AG10803 (cell line): Measurements from ENCODE around the gene RBBP4.
"Not testable (repeated sequence)": the region's sequence is repeated elsewhere in the genome, so short reads cannot be mapped to it uniquely, and the experiment has no call there.

ENCODE experiments used
- DNase-seq: peaks from one replicate; pipeline ENCODE4 v3.0.0; 2010; ENCODE audit warnings: low read depth
- H3K4me3 ChIP-seq: 2 replicates; pipeline ENCODE4 v1.5.1; 2011; ENCODE audit warnings: mild to moderate bottlenecking, low read length, control low read depth
- TF ChIP-seq, protein P1 (sequence below): conservative IDR thresholded peaks from 2 replicates; pipeline ENCODE4 v1.5.1; 2011; ENCODE audit warnings: mild to moderate bottlenecking, low read length, control low read depth, inconsistent platforms

RBBP4 gene

DNA sequence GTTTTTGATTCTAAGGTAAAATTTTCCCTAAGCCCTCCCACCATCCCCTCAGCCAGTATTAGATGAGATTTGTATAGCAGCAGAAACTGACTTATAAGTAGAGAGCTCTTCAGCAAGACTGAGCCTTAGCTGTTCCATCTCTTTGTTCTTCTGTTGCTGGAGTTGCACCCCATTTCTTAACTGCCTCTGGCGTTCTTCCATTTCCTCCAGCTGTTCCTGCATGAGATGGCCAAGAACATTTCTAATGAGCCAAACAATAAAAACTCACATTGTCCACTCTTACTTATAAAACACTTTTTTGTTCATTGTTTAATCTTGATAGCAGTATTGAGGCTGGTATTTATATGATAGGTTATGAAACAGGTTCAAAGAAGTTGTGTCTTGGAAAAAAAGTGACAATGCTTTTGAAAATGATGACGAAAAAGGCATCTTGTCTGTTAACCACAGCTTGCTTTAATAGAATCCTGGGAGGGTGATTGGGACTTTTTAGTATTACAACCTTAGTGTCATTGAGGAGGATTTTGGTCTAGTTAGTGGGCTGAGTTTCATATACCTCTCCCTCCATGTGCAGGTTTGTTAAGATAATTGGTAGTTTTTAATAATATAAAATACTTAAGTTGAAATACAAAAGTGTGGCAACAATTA is 33.3 kb downstream of the RBBP4 start:
- DNase-seq: peak; percentile 87
- H3K4me3 ChIP-seq: no peak overlapping the region
- TF ChIP-seq, protein P1, sequence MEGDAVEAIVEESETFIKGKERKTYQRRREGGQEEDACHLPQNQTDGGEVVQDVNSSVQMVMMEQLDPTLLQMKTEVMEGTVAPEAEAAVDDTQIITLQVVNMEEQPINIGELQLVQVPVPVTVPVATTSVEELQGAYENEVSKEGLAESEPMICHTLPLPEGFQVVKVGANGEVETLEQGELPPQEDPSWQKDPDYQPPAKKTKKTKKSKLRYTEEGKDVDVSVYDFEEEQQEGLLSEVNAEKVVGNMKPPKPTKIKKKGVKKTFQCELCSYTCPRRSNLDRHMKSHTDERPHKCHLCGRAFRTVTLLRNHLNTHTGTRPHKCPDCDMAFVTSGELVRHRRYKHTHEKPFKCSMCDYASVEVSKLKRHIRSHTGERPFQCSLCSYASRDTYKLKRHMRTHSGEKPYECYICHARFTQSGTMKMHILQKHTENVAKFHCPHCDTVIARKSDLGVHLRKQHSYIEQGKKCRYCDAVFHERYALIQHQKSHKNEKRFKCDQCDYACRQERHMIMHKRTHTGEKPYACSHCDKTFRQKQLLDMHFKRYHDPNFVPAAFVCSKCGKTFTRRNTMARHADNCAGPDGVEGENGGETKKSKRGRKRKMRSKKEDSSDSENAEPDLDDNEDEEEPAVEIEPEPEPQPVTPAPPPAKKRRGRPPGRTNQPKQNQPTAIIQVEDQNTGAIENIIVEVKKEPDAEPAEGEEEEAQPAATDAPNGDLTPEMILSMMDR: no peak

DNA sequence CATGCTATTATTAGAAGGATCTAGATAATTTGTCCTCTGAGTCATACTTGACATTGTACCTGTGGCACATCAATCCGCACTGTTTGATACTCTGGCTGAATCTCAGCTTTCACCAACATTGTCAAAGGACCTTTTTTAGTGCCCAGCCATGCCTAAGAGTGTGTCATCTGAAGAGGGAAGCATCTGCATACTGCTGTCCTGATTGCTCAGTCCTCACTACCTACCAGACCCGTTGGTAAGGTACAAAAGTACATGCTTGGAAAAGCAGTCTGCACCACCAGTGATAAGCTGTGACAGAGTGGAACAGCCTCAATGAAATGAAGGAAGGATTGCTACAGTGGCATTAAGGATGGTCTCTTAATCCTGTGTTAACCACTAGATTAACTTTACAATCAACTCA is 34.5 kb downstream of the RBBP4 start:
- TF ChIP-seq, protein P1: no peak
- DNase-seq: no peak
- no peak overlapping the region for H3K4me3 ChIP-seq

DNA sequence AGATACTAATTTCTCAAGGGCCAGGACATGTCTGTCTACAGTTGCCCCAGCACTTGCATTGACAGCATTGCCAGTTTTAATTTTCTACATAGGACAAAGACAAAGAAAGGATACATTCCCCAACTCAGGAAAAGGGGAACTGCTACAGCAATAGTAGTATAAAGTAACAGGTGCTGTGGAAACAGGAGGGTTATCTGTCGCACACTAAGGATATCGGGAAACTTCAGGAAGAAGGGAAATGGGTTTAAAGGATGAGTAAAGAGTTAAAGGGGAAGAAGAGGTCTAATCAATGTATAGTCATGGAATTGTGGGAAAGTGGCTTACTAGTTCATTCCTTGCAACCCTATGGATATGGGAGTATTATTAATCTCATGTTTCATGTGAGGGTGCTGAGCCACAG is 35.4 kb downstream of the RBBP4 start:
- TF ChIP-seq, protein P1: no peak
- no peak for DNase-seq
- H3K4me3 ChIP-seq: no peak overlapping the region

DNA sequence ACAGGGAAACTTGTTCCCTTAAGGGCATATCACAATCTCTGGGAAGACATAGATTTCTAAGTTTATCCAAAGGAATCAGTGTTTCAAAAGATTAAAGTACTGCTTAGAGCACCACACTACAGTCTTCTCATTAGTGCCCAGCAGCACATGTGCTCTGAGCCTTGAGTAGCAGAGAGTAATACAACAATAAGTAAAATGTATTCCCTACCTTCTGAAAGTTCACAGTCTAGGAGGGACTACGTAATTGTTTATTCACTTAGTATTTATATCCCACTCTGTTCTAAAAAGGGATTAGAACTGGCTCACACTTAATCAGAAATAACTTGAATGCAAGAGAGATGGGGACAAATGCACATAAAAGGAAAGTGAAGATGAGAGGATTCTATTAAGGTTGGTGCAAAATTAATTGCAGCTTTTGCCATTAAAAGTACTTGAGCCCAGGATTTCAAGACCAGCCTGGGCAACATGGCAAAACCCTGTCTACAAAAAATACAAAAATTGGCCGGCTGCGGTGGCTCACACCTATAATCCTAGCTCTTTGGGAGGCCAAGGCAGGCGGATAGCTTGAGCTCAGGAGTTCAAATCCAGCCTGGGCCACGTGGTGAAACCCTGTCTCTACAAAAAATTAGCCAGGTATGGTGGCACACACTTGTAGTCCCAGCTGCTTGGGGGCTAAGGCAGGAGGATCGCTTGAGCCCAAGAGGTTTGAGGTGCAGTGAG is 42.6 kb downstream of the RBBP4 start:
- H3K4me3 ChIP-seq: no peak overlapping the region
- TF ChIP-seq, protein P1: no peak

DNA sequence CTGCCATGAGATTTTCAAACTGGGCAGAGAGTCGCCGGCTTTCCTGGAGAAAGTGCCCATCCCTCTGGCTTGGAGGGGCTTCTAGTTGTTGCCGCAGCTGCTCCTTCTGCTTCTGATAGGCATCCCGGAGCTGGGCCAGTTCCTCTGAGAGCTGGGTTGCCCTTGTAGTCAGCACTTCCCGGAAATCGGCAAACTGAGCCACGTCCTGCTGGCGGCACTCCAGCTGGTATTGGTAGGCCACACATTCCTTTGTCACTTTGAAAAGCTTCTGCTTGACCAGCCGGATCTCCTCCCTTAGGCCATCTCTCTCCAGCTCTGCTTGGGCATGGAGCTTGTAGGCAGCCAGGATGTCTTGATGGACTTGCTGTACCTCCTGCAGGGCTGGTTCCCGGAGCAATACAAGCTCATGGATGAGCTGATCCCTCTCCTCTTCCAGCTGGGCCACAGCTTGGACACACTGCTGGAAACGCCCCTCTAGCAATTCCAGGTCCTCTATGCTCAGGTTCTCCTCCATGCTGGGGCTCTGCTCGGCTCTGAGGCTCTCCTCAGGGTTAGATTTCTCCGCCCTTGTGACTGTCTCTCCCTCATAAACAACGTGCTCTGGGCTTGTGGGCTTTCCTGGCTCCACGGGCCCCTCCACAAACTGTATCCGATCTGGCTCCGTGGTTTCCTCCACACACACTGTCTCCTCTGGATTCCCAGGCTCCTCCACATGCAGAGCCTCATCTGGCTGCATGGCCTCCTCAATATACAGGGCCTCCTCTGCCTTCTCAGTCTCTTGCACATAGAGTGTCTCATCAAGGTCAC is 44.3 kb downstream of the RBBP4 start:
- DNase-seq: peak; percentile 92
- H3K4me3 ChIP-seq: no peak overlapping the region

More for the DNA sequence above, 42.6 kb downstream of the RBBP4 start:
- no peak for DNase-seq

DNA sequence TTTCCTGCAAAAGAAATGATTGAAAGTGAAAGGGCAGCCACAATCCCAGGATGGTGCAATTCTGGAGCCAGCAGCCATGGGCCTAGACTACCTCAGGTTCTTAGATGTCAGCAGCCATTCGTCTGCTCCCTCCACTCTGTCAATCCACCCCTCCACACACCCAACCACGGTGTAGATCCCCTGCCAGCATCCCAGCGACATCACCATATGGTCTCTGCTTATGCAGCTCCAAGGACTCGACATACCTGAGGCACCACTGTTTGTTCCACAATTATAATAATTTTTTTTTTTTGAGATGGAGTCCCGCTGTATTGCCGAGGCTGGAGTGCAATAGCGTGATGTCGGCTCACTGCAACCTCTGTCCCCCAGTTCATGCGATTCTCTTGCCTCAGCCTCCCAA is 45.0 kb downstream of the RBBP4 start:
- DNase-seq: no peak
- TF ChIP-seq, protein P1: no peak
- no peak overlapping the region for H3K4me3 ChIP-seq

More for the DNA sequence above, 44.3 kb downstream of the RBBP4 start:
- TF ChIP-seq, protein P1: no peak

DNA sequence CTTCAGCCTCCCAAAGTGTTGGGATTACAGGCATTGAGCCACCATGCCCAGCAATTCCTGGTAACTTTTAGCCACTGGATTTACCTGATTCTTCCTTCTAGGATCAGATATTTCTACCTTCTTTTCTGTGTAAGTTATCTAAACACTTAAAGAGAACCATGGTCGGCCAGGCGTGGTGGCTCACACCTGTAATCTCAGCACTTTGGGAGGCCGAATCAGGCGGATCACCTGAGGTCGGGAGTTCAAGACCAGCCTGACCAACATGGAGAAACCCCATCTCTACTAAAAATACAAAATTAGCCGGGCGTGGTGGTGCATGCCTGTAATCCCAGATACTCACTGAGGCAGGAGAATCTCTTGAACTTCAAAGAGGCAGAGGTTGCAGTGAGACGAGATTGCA is 46.0 kb downstream of the RBBP4 start:
- not testable (repeated sequence) for DNase-seq, H3K4me3 ChIP-seq
